B cell (primary cell): ENCODE results near the gene RIMBP2. TPM values are rescaled to one million over a fixed set of nuclear protein-coding genes. Genes with fewer than 3 reads are reported as not detected.

Experiments used
- ATAC-seq: fragments of 200-7000 bp; cut with Tn5 transposase; one replicate; pipeline ENCODE4 v1.10.0; 2021; ENCODE audit warnings: low read depth, mild to moderate bottlenecking, moderate number of reproducible peaks, moderate library complexity
- CTCF ChIA-PET: fragments of 350-600 bp; sonication (Branson Sonifier 250); formaldehyde crosslinking; loops from one replicate; lab custom pipeline; 2021; ENCODE audit warnings: antibody characterized with exemption, inconsistent platforms; lab: Charles Lee
- POLR2A ChIA-PET: fragments of 350-600 bp; sonication (Branson Sonifier 250); formaldehyde crosslinking; loops from one replicate; lab custom pipeline; 2021; ENCODE audit warnings: antibody characterized with exemption; lab: Charles Lee
- DNase-seq: peaks from one replicate; pipeline ENCODE4 v3.0.0; 2013
- H2AFZ ChIP-seq: 2 replicates; pipeline ENCODE4 v1.6.1; 2012; ENCODE audit warnings: mild to moderate bottlenecking, low read depth, low read length; ENCODE audit not compliant: insufficient read depth, poor library complexity, severe bottlenecking
- H3K27ac ChIP-seq, 2 donors: 1 replicate in 1 of 2; 2 replicates in 1 of 2; pipeline ENCODE4 v1.5.1; 2012 to 2013; ENCODE audit warnings: low read length in 2 of 2, mild to moderate bottlenecking in 2 of 2, moderate library complexity in 1 of 2
- H3K27me3 ChIP-seq, 4 experiments: fragments of 200-600 bp in 1 of 4; sonication (generic) in 1 of 4; replicated peaks in 1 of 4; 1 replicate in 2 of 4; 2 replicates in 2 of 4; pipeline versions ENCODE4 v1.6.1 to v1.7.0; 2013 to 2016; ENCODE audit warnings: low read length in 3 of 4, mild to moderate bottlenecking in 2 of 4, mixed read lengths in 1 of 4, moderate library complexity in 1 of 4; ENCODE audit not compliant: insufficient read depth in 4 of 4, control insufficient read depth in 3 of 4; ENCODE audit errors: control extremely low read depth in 1 of 4
- H3K36me3 ChIP-seq, 2 experiments: replicated peaks in 1 of 2; 1 replicate in 1 of 2; 2 replicates in 1 of 2; pipeline versions ENCODE4 v1.6.1 to v1.7.1; 2013; ENCODE audit warnings: low read length in 1 of 2; ENCODE audit not compliant: insufficient read depth in 2 of 2, control insufficient read depth in 1 of 2; ENCODE audit errors: control extremely low read depth in 1 of 2, extremely low read depth in 1 of 2
- H3K4me1 ChIP-seq, 2 donors: fragments of 200-600 bp in 1 of 2; sonication (generic) in 1 of 2; 1 replicate in 1 of 2; 2 replicates in 1 of 2; pipeline versions ENCODE4 v1.5.1 to v1.6.1; 2013 to 2017; ENCODE audit warnings: low read length in 2 of 2; ENCODE audit not compliant: control insufficient read depth in 2 of 2, insufficient read depth in 2 of 2
- H3K4me2 ChIP-seq: replicated peaks from 2 replicates; pipeline ENCODE3; 2012; ENCODE audit warnings: mild to moderate bottlenecking, low read depth, low read length; ENCODE audit not compliant: poor library complexity, severe bottlenecking
- H3K4me3 ChIP-seq, 5 experiments: fragments of 200-600 bp in 1 of 5; sonication (generic) in 1 of 5; 1 replicate in 3 of 5; 2 replicates in 2 of 5; pipeline versions ENCODE4 v1.5.1 to v1.7.0; 2011 to 2016; ENCODE audit warnings: low read length in 4 of 5, mild to moderate bottlenecking in 4 of 5, low read depth in 2 of 5, control low read depth in 1 of 5, moderate library complexity in 1 of 5; ENCODE audit not compliant: insufficient read depth in 1 of 5; ENCODE audit errors: control extremely low read depth in 1 of 5, extremely low read depth in 1 of 5
- H3K79me2 ChIP-seq: fragments of 200-600 bp; sonication (generic); one replicate; pipeline ENCODE4 v1.6.0; 2016; ENCODE audit warnings: low read length; ENCODE audit not compliant: control insufficient read depth, insufficient read depth
- H3K9ac ChIP-seq: fragments of 200-600 bp; sonication (generic); 2 replicates; pipeline ENCODE4 v1.6.1; 2017; ENCODE audit warnings: mild to moderate bottlenecking, low read length, moderate library complexity
- H3K9me3 ChIP-seq, 3 donors: one replicate each; pipeline versions ENCODE4 v1.6.1 to v1.7.1; 2013; ENCODE audit warnings: low read length in 2 of 3; ENCODE audit not compliant: control insufficient read depth in 2 of 3, insufficient read depth in 1 of 3; ENCODE audit errors: control extremely low read depth in 1 of 3
- H4K20me1 ChIP-seq: 2 replicates; pipeline ENCODE4 v1.6.0; 2012; ENCODE audit warnings: mild to moderate bottlenecking, low read length; ENCODE audit not compliant: insufficient read depth, control insufficient read depth, poor library complexity, severe bottlenecking
- H3K27ac Mint-ChIP-seq: one replicate; pipeline ENCODE4 v1.8.0; 2021; ENCODE audit warnings: mixed read lengths
- H3K27me3 Mint-ChIP-seq: one replicate; pipeline ENCODE4 v1.8.0; 2021; ENCODE audit warnings: mixed read lengths
- H3K4me1 Mint-ChIP-seq: one replicate; pipeline ENCODE4 v1.8.0; 2021; ENCODE audit warnings: mixed read lengths
- H3K4me3 Mint-ChIP-seq: one replicate; pipeline ENCODE4 v1.8.0; 2021; ENCODE audit warnings: mixed read lengths
- H3K9me3 Mint-ChIP-seq: one replicate; pipeline ENCODE4 v1.8.0; 2022; ENCODE audit warnings: mixed read lengths; ENCODE audit not compliant: insufficient read depth
- EZH2 ChIP-seq: IDR thresholded peaks from 2 replicates; pipeline ENCODE4 v1.6.1; 2012; ENCODE audit warnings: borderline replicate concordance, low read depth, mild to moderate bottlenecking, moderate library complexity, low read length; ENCODE audit not compliant: insufficient read depth, poor library complexity, severe bottlenecking
- WGBS: methylation state at CpG from one replicate; pipeline ENCODE4 v1.1.5; 2013; ENCODE audit warnings: missing lambda C conversion rate; ENCODE audit not compliant: insufficient coverage; 5-methylcytosine and 5-hydroxymethylcytosine counted together
- intact Hi-C: fragments of 100-400 bp; cut with micrococcal nuclease; formaldehyde crosslinking; loops from one replicate; pipeline ENCODE4 v1.10.0; 2022
- polyA plus RNA-seq: library from polyadenylated mRNA; depleted of rRNA; stranded (reverse); fragments of >200 nt; gene quantifications from 2 replicates; pipeline ENCODE4 v1.2.3, GENCODE V29; 2012
- total RNA-seq, 2 donors: library from RNA; stranded (reverse); fragments of 120-200 nt in 1 of 2; gene quantifications; 1 replicate in 1 of 2; 2 replicates in 1 of 2; pipeline versions ENCODE4 v1.2.3 to v1.2.4, GENCODE V29; 2013 to 2022
- TF ChIP-seq, protein P1 (sequence below): fragments of 200-600 bp; IDR thresholded peaks from one replicate; pipeline ENCODE4 v1.8.0; 2022; ENCODE audit warnings: antibody characterized with exemption, mild to moderate bottlenecking

Gene RIMBP2
- total and polyA plus RNA-seq, 2 donors (not counting 1 experiment from before 2014, with no cell fraction given) = not detected

DNA sequence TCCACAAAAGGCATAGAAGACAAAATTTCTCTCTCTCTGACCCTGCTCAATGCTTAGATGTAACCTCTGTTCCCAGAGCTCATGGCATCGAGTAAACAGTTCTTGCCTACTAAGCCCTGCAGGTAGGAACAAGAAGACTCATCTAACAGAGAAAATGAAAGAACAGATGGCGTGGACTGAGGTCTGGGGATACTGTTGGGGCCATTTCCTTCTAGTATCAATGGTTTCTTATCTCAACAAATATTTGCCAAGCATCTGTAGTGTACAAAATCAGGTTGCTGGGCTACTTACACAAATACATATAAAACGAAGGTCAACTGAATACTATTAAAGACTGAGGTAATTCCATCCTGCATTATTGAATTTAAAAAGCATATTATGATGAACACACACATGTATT, 93.3 kb downstream of the RIMBP2 start:
- intact Hi-C loops = no loop called here
- WGBS = no CpG with 5 or more reads among the region's 3 CpGs

DNA sequence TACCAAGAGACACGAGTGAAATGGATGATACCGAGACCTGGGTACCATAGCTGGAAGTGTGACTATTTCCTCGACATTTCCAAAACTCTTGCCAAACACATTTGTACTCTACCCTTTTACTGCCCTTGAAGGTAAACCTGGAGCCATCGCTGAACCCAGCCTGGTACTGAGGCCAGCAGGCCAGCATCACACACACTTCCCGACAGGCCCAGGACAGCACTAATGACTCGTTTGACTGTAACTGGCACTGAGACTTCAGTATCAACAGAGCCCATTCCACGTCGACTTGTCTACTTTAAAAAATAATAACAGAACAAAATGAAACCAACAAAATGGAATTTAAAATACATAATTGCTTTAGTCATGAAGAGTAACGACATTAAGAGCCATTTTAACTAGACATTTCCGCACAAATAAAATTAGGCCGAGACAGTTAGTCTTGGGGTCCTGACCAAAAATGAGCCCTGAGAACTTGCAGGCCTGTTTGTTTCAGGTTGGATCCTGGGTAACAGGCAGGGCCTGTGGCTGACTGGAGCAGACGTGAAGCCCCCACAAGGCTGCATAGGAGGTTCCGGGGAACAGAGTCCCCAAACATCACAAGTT, 94.3 kb downstream of the RIMBP2 start:
- POLR2A ChIA-PET = no interaction called here
- CTCF ChIA-PET = no interaction called here

More for the DNA sequence above, 93.3 kb downstream of the RIMBP2 start:
- H3K4me1 Mint-ChIP-seq = no peaks in the 10 kb centered on the region
- H3K79me2 ChIP-seq = no peaks in the 10 kb centered on the region
- H3K27ac ChIP-seq = no peak overlapping the region
- H4K20me1 ChIP-seq = no peaks in the 10 kb centered on the region
- no peak for TF ChIP-seq EZH2
- TF ChIP-seq, protein P1, sequence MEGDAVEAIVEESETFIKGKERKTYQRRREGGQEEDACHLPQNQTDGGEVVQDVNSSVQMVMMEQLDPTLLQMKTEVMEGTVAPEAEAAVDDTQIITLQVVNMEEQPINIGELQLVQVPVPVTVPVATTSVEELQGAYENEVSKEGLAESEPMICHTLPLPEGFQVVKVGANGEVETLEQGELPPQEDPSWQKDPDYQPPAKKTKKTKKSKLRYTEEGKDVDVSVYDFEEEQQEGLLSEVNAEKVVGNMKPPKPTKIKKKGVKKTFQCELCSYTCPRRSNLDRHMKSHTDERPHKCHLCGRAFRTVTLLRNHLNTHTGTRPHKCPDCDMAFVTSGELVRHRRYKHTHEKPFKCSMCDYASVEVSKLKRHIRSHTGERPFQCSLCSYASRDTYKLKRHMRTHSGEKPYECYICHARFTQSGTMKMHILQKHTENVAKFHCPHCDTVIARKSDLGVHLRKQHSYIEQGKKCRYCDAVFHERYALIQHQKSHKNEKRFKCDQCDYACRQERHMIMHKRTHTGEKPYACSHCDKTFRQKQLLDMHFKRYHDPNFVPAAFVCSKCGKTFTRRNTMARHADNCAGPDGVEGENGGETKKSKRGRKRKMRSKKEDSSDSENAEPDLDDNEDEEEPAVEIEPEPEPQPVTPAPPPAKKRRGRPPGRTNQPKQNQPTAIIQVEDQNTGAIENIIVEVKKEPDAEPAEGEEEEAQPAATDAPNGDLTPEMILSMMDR = no peak
- no peak overlapping the region for H3K27ac Mint-ChIP-seq
- H3K4me1 ChIP-seq = no peaks in the 10 kb centered on the region
- peaks cover 8% of the 10 kb centered on the region for H3K27me3 Mint-ChIP-seq
- H3K9ac ChIP-seq = no peak overlapping the region
- no peak overlapping the region for H3K4me3 Mint-ChIP-seq
- H3K4me2 ChIP-seq = no peak overlapping the region
- no peak overlapping the region for H2AFZ ChIP-seq
- H3K36me3 ChIP-seq = no peaks in the 10 kb centered on the region
- H3K9me3 Mint-ChIP-seq = peaks cover 2% of the 10 kb centered on the region
- CTCF ChIA-PET = no interaction called here
- no peaks in the 10 kb centered on the region for H3K27me3 ChIP-seq
- no peak for DNase-seq
- H3K9me3 ChIP-seq = no peaks in the 10 kb centered on the region
- H3K4me3 ChIP-seq = no peak overlapping the region
- POLR2A ChIA-PET = no interaction called here
- no peak for ATAC-seq

More for the DNA sequence above, 94.3 kb downstream of the RIMBP2 start:
- no peak overlapping the region for H3K27ac ChIP-seq
- no peak overlapping the region for H3K4me3 Mint-ChIP-seq
- H3K36me3 ChIP-seq = no peaks in the 10 kb centered on the region
- H3K4me2 ChIP-seq = no peak overlapping the region
- no peak for TF ChIP-seq EZH2
- TF ChIP-seq, protein P1 = no peak
- H3K9me3 Mint-ChIP-seq = peaks cover 2% of the 10 kb centered on the region
- no peaks in the 10 kb centered on the region for H3K9me3 ChIP-seq
- H3K4me1 ChIP-seq = no peaks in the 10 kb centered on the region
- no peak overlapping the region for H3K27ac Mint-ChIP-seq
- H3K9ac ChIP-seq = no peak overlapping the region
- DNase-seq (no peak), ATAC-seq (no peak)
- H4K20me1 ChIP-seq = no peaks in the 10 kb centered on the region
- WGBS = 96% methylated on average over 9 of the region's 13 CpGs
- no peaks in the 10 kb centered on the region for H3K79me2 ChIP-seq
- H3K27me3 ChIP-seq = no peaks in the 10 kb centered on the region
- no peak overlapping the region for H3K4me3 ChIP-seq
- H3K27me3 Mint-ChIP-seq = peaks cover 8% of the 10 kb centered on the region
- no peak overlapping the region for H2AFZ ChIP-seq
- no peaks in the 10 kb centered on the region for H3K4me1 Mint-ChIP-seq
- intact Hi-C loops = no loop called here
